Mesenchymal stem cell (in vitro differentiated cells and primary cell): ENCODE data around the gene APOA5.
A peak's percentile ranks its signal among the peaks of the same experiment; 100 is the strongest.

ENCODE experiments used
- DNase-seq: peaks from one replicate; pipeline ENCODE4 v3.0.0-alpha.2; 2013
- H2AFZ ChIP-seq: one replicate; pipeline ENCODE4 v1.6.1; 2013; ENCODE audit warnings: low read depth, mild to moderate bottlenecking, control low read depth, inconsistent platforms, low read length, moderate library complexity
- H2AK5ac ChIP-seq: 2 replicates; pipeline ENCODE4 v1.6.1; 2013; ENCODE audit warnings: low read length, moderate library complexity, mild to moderate bottlenecking, inconsistent platforms; ENCODE audit not compliant: severe bottlenecking
- H2BK120ac ChIP-seq: one replicate; pipeline ENCODE4 v1.6.1; 2013; ENCODE audit warnings: low read depth, mild to moderate bottlenecking, inconsistent platforms, low read length, moderate library complexity
- H2BK12ac ChIP-seq, 2 experiments: one replicate each; pipeline ENCODE4 v1.6.1; 2013; ENCODE audit warnings: inconsistent platforms in 2 of 2, low read length in 2 of 2, mild to moderate bottlenecking in 2 of 2, moderate library complexity in 2 of 2, control low read depth in 1 of 2
- H2BK15ac ChIP-seq: one replicate; pipeline ENCODE4 v1.6.1; 2013; ENCODE audit warnings: mild to moderate bottlenecking, low read depth, inconsistent platforms; ENCODE audit not compliant: poor library complexity, severe bottlenecking
- H2BK5ac ChIP-seq: 2 replicates; pipeline ENCODE4 v1.6.1; 2013; ENCODE audit warnings: low read depth, mild to moderate bottlenecking, low read length, control low read depth, inconsistent platforms; ENCODE audit not compliant: poor library complexity, severe bottlenecking
- H3K14ac ChIP-seq, 2 experiments: one replicate each; pipeline ENCODE4 v1.6.1; 2013; ENCODE audit warnings: inconsistent platforms in 2 of 2, low read length in 2 of 2, control low read depth in 1 of 2, mild to moderate bottlenecking in 1 of 2, moderate library complexity in 1 of 2
- H3K18ac ChIP-seq, 2 experiments: one replicate each; pipeline ENCODE4 v1.6.1; 2013; ENCODE audit warnings: inconsistent platforms in 2 of 2, low read length in 2 of 2, control low read depth in 1 of 2, low read depth in 1 of 2, mild to moderate bottlenecking in 1 of 2
- H3K23ac ChIP-seq, 2 experiments: one replicate each; pipeline ENCODE4 v1.6.1; 2013; ENCODE audit warnings: inconsistent platforms in 2 of 2, low read length in 2 of 2, mild to moderate bottlenecking in 2 of 2, moderate library complexity in 2 of 2, control low read depth in 1 of 2
- H3K27ac ChIP-seq: 2 replicates; pipeline ENCODE4 v1.5.1; 2013; ENCODE audit warnings: mild to moderate bottlenecking, moderate library complexity, low read length, control low read depth, inconsistent platforms; ENCODE audit not compliant: poor library complexity, severe bottlenecking
- H3K27me3 ChIP-seq, 2 experiments: 2 replicates each; pipeline versions ENCODE4 v1.6.1 to v1.7.0; 2013; ENCODE audit warnings: low read length in 2 of 2, mild to moderate bottlenecking in 2 of 2, moderate library complexity in 2 of 2, control low read depth in 1 of 2, inconsistent platforms in 1 of 2; ENCODE audit not compliant: control insufficient read depth in 1 of 2, insufficient read depth in 1 of 2
- H3K36me3 ChIP-seq, 2 experiments: 2 replicates each; pipeline versions ENCODE4 v1.6.1 to v1.7.0; 2013; ENCODE audit warnings: low read length in 2 of 2, control low read depth in 1 of 2, inconsistent platforms in 1 of 2, low read depth in 1 of 2, mild to moderate bottlenecking in 1 of 2; ENCODE audit not compliant: insufficient read depth in 2 of 2, control insufficient read depth in 1 of 2
- H3K4ac ChIP-seq, 2 experiments: one replicate each; pipeline ENCODE4 v1.6.1; 2013; ENCODE audit warnings: inconsistent platforms in 2 of 2, low read length in 2 of 2, mild to moderate bottlenecking in 2 of 2, moderate library complexity in 2 of 2, control low read depth in 1 of 2, low read depth in 1 of 2
- H3K4me1 ChIP-seq: 2 replicates; pipeline ENCODE4 v1.6.1; 2013; ENCODE audit warnings: low read depth, low read length, control low read depth; ENCODE audit not compliant: control insufficient read depth, insufficient read depth
- H3K4me2 ChIP-seq: 2 replicates; pipeline ENCODE4 v1.6.1; 2013; ENCODE audit warnings: low read length, mild to moderate bottlenecking, inconsistent platforms; ENCODE audit not compliant: poor library complexity, severe bottlenecking
- H3K4me3 ChIP-seq, 2 experiments: 2 replicates each; pipeline versions ENCODE4 v1.5.1 to v1.7.0; 2013; ENCODE audit warnings: low read length in 2 of 2, mild to moderate bottlenecking in 2 of 2, control low read depth in 1 of 2, low read depth in 1 of 2; ENCODE audit not compliant: insufficient read depth in 1 of 2
- H3K79me1 ChIP-seq: replicated peaks from 2 replicates; pipeline ENCODE4 v1.6.1; 2013; ENCODE audit warnings: mild to moderate bottlenecking, control low read depth, low read length, inconsistent platforms; ENCODE audit not compliant: poor library complexity, severe bottlenecking
- H3K9ac ChIP-seq: 2 replicates; pipeline ENCODE4 v1.7.0; 2013; ENCODE audit warnings: mild to moderate bottlenecking, low read length, moderate library complexity
- H3K9me3 ChIP-seq: 2 replicates; pipeline ENCODE4 v1.7.0; 2013; ENCODE audit warnings: mild to moderate bottlenecking, low read length; ENCODE audit not compliant: control insufficient read depth
- H4K8ac ChIP-seq: one replicate; pipeline ENCODE4 v1.6.1; 2013; ENCODE audit warnings: inconsistent platforms, mild to moderate bottlenecking, low read length, moderate library complexity
- H4K91ac ChIP-seq: one replicate; pipeline ENCODE4 v1.6.1; 2013; ENCODE audit warnings: mild to moderate bottlenecking, low read length, inconsistent platforms
- WGBS: methylation state at CpG from one replicate; pipeline ENCODE4 v1.1.7; 2013; ENCODE audit warnings: mixed read lengths; 5-methylcytosine and 5-hydroxymethylcytosine counted together

The APOA5 gene

DNA sequence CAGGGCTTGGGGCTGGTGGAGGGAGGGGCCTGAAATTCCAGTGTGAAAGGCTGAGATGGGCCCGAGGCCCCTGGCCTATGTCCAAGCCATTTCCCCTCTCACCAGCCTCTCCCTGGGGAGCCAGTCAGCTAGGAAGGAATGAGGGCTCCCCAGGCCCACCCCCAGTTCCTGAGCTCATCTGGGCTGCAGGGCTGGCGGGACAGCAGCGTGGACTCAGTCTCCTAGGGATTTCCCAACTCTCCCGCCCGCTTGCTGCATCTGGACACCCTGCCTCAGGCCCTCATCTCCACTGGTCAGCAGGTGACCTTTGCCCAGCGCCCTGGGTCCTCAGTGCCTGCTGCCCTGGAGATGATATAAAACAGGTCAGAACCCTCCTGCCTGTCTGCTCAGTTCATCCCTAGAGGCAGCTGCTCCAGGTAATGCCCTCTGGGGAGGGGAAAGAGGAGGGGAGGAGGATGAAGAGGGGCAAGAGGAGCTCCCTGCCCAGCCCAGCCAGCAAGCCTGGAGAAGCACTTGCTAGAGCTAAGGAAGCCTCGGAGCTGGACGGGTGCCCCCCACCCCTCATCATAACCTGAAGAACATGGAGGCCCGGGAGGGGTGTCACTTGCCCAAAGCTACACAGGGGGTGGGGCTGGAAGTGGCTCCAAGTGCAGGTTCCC lies 38.0 kb upstream of the APOA5 start, which contains the start of gene APOC3:
Gene APOC3, plus strand, starts transcription at position 383 of the 659 bp plus-strand sequence. CDS start 676 bp downstream, outside the sequence.
- Histone ChIP-seq H2BK12ac (peak within 1 kb of the TSS in 1 of 2 experiments; percentile 19), H2AK5ac (no peak within 1 kb of the TSS), H3K4me2 (no peak within 1 kb of the TSS), H3K79me1 (no peaks in the 10 kb centered on the region), H3K4me3 (no peak within 1 kb of the TSS), H2AFZ (no peak within 1 kb of the TSS), H3K23ac (no peak within 1 kb of the TSS), H3K9me3 (no peaks in the 10 kb centered on the region), H3K4ac (peak within 1 kb of the TSS in 1 of 2 experiments; percentile 30), H4K91ac (no peak within 1 kb of the TSS), H3K14ac (no peak within 1 kb of the TSS), H3K27ac (no peak within 1 kb of the TSS), H3K27me3 (peaks cover 0 to 19% of the 10 kb centered on the region in 2 experiments), H2BK120ac (no peak within 1 kb of the TSS), H3K4me1 (peaks cover 5% of the 10 kb centered on the region), H4K8ac (no peak within 1 kb of the TSS), H3K36me3 (no peaks in the 10 kb centered on the region), H3K18ac (no peak within 1 kb of the TSS), H3K9ac (no peak within 1 kb of the TSS), H2BK15ac (no peak within 1 kb of the TSS), H2BK5ac (no peak within 1 kb of the TSS)
- 53% methylated on average over 7 of the region's 9 CpGs for WGBS
- DNase-seq, result peak; percentile 24

DNA sequence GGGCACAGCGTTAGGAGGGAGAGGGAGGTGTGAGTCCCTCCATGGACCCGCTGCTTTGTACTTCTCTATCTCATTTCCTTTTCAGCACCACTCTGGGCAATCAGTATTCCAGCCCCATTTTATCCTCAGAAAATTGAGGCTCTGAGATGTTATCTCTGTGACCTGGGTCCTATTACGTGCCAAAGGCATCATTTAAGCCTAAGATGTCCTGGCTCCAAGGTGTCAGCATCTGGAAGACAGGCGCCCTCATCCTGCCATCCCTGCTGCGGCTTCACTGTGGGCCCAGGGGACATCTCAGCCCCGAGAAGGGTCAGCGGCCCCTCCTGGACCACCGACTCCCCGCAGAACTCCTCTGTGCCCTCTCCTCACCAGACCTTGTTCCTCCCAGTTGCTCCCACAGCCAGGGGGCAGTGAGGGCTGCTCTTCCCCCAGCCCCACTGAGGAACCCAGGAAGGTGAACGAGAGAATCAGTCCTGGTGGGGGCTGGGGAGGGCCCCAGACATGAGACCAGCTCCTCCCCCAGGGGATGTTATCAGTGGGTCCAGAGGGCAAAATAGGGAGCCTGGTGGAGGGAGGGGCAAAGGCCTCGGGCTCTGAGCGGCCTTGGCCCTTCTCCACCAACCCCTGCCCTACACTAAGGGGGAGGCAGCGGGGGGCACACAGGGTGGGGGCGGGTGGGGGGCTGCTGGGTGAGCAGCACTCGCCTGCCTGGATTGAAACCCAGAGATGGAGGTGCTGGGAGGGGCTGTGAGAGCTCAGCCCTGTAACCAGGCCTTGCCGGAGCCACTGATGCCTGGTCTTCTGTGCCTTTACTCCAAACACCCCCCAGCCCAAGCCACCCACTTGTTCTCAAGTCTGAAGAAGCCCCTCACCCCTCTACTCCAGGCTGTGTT lies 37.2 kb upstream of the APOA5 start:
- Histone ChIP-seq H2BK12ac (no peak overlapping the region), H2BK15ac (no peak overlapping the region), H3K4me2 (no peak overlapping the region), H2BK5ac (no peak overlapping the region), H3K4me1 (peaks cover 5% of the 10 kb centered on the region), H3K9me3 (no peaks in the 10 kb centered on the region), H2AK5ac (no peak overlapping the region), H4K91ac (no peak overlapping the region), H4K8ac (no peak overlapping the region), H3K14ac (no peak overlapping the region), H2AFZ (no peak overlapping the region), H3K4me3 (no peak overlapping the region), H3K36me3 (no peaks in the 10 kb centered on the region), H3K27me3 (peaks cover 0 to 19% of the 10 kb centered on the region in 2 experiments), H2BK120ac (no peak overlapping the region), H3K18ac (no peak overlapping the region), H3K79me1 (no peaks in the 10 kb centered on the region), H3K23ac (no peak overlapping the region), H3K9ac (no peak overlapping the region), H3K4ac (peak overlapping the region in 1 of 2 experiments; percentile 30), H3K27ac (no peak overlapping the region)
- no peak for DNase-seq
- 60% methylated on average over 12 of the region's 16 CpGs for WGBS

DNA sequence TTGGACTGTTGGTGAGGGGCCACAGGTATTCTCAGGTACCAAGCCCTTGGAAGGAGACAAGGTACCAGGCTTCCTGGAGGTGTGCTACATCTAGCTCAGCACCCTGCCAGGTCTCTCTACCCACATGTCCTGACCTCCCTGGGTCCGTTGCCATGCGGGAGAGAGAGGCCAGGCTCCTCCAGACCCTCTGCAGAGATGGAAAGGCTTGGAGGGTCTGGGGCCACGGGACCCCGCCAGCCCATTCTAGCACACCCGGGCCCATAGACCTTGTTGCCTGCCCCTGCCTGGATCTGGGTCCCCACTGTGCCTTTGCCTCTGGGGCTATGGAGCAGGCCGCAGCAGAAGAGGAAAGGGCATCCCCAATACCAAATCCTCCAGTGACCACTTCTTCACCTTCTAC lies 35.8 kb upstream of the APOA5 start:
- H3K4me1 ChIP-seq, result peaks cover 5% of the 10 kb centered on the region
- no peak overlapping the region for H3K23ac ChIP-seq
- H2BK5ac ChIP-seq, result no peak overlapping the region
- H2BK12ac ChIP-seq, result no peak overlapping the region
- DNase-seq, result no peak
- H3K14ac ChIP-seq, result no peak overlapping the region
- H2AK5ac ChIP-seq, result no peak overlapping the region
- no peak overlapping the region for H4K8ac ChIP-seq
- H2BK15ac ChIP-seq, result no peak overlapping the region
- H3K9ac ChIP-seq, result no peak overlapping the region
- WGBS, result 95% methylated on average over 6 of the region's 6 CpGs
- H3K79me1 ChIP-seq, result no peaks in the 10 kb centered on the region
- no peak overlapping the region for H3K4me3 ChIP-seq
- no peak overlapping the region for H2BK120ac ChIP-seq
- H3K4me2 ChIP-seq, result no peak overlapping the region
- no peak overlapping the region for H3K27ac ChIP-seq
- H3K36me3 ChIP-seq, result no peaks in the 10 kb centered on the region
- no peaks in the 10 kb centered on the region for H3K9me3 ChIP-seq
- no peak overlapping the region for H4K91ac ChIP-seq
- peaks cover 0 to 17% of the 10 kb centered on the region in 2 experiments for H3K27me3 ChIP-seq
- no peak overlapping the region for H2AFZ ChIP-seq
- H3K18ac ChIP-seq, result no peak overlapping the region
- no peak overlapping the region for H3K4ac ChIP-seq
